GM19328 (cell line): ENCODE results near the gene SCN3A.

Experiments used
- ATAC-seq: cut with Tn5 transposase; IDR thresholded peaks from one replicate; pipeline ENCODE4 v1.9.1; 2021; ENCODE audit warnings: mild to moderate bottlenecking, moderate library complexity; ENCODE audit not compliant: unreplicated experiment

The SCN3A gene

DNA sequence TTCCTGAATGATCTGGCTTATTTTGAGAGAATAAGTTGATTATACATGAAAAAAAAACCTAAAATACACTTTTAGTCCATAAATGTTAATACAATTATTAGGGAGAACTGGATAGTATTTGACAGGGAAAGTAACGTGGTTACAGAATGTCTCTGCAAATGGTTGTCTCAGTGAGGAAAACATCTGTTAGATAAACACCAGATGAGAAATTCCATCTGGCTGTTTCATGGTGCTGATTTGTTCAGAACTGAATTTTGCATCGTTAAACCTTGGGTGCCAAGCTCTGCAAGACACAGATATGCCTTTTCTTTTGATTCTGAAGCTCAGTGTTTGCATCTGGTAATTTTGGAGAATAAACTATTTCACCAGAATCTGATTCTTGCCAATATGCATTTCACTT is 90.4 kb downstream of the SCN3A start:
- no peak for ATAC-seq

DNA sequence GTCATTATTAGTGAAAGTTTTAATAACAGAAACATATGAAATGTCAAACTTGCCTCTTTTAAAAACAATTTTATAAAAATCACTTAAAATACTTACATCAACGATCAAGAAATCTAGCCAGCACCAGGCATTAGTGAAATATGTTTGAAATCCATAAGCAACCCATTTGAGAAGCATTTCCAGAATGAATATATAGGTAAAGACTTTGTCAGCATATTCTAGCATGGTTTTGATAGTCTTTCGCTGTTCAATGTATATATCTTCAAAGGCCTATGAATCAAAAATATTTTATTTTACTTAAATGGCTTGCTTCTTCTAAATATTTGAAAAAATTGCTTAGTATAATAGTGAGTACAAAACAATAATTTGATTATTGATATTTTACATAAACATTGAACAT is 91.1 kb downstream of the SCN3A start:
- ATAC-seq = no peak

DNA sequence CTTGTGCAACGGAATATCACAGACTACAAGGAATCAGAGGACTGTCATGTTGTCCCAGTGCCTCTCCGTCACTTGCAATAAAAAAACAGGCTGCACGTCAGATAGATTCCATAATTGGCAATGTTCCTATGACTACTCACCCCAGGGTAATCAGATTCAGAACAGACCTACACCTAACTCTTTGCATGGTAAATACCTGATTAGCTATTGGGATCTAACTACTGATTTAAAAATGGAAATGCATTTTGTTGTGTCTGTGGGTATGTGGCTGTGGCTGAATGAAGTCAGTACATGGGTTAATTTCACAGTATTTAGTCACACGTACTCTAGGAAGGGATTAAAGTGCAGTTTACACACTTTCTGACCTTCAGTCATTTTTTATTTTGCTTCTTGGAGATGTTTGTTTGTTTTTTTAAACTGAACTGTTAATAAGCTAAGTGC is 91.7 kb downstream of the SCN3A start:
- no peak for ATAC-seq

DNA sequence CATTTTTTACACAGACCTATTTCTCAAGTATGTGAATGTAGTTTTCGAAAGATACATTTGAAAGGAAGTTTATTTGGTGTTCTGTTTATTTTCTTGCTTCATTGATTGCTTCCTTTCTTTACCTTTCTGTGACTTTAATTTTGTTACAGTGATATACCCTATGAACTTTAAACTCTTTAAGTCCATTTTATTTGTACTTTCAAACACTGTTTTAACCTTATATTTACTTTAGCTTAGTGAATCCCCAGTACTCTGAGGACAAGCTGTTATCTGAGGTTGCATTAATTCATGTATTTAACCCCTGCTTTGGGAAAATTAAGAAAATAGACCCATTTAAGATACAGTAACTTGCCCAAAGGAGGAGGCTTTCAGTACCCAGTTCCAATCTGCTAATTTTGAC is 93.5 kb downstream of the SCN3A start:
- ATAC-seq = no peak

DNA sequence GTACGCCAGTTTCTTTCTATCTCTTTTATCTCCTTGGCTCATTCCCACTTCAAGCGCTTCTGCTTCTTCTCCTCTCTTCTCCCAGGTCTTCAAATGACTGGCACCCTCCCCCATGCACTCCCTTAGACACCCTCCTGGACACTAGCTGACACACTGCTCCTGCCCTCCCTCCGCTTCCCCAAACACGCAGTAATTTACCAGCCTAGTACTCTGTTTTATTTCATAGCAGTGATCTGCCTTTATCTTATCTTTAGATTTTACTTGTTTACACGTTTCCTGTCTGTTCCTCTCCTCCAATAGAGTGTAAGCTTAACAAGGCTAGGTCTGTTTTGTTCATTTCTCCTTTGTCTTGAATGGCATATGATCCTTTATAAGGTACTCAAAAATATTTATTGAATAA is 93.9 kb downstream of the SCN3A start:
- no peak for ATAC-seq

DNA sequence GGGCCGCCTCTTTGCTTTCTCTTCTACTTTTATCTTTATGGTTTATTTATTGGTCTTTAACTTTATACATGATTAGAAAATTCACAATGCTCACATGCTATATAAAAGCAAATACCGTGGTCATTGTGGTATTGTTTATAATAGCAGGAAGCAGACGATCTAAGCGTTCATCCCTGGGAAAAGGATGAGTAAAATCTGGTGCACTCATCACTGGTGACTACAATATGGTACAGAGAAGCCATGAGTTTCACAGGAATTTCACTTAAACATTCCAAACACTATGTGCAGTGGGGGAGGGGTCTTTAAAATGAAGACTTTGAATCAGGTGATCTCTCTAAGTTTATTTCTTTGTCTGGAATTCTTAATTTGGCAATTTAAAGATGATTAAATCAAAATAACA is 97.9 kb downstream of the SCN3A start:
- no peak for ATAC-seq

DNA sequence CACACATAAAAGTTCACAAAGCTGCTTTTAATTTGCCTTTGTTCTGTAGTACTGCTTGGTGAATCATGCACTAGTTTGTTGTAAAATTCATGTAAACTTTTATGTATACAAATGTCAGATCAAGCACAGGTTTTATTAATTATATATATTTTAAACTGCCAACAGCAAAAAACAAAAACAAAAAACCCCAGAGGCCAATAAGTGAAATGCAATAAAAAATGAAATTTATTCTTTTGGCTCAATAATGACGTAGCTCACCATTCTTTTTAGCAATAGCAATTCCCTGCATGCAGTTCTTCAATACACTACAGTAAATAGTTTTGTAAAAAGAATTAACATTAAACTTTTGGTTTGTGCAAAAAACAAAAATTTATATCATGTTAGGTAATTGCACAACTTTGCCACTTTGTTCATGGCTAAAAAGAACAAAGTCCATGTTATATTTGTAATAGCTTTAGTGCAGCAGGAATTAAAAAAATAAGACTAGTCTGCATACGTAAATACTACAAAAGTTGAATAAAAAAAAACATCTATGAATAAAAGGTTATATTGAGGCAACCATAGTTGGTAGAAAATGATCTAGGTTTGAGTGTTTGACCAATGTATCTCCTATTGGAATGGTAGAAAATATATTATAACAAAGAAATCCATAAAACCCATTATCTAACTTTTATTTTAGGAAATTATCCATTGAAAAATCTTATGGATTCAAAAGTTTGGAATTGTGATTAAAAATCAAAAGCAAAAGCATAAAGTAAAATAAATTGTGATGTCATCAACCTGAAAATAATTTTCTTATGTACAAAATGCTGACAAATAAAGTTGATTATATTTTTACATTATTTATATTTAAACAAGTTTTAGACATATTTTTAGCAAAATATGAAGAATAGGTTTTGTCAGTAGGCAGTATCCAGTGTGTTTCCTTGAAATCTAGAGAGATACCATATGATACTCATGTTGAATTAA is 115.6 kb downstream of the SCN3A start:
- ATAC-seq = no peak

DNA sequence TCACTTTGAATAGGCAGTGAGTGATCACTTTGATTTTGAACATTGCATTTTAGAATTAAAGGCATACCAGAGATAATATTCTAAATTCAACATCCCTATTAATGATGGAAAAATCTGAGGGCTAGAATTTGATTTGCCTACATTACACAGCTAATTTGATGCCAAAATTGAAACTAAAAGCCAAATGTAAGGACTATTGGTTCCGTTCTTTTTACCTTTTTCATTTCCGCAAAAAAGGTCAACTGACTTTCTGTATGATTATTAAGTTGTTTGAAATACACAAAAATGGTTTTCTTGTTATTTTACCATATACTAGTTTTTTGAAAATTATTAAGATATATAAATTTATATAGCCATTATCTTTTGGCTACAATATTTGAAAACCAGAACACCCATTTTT is 117.5 kb downstream of the SCN3A start:
- ATAC-seq = no peak

DNA sequence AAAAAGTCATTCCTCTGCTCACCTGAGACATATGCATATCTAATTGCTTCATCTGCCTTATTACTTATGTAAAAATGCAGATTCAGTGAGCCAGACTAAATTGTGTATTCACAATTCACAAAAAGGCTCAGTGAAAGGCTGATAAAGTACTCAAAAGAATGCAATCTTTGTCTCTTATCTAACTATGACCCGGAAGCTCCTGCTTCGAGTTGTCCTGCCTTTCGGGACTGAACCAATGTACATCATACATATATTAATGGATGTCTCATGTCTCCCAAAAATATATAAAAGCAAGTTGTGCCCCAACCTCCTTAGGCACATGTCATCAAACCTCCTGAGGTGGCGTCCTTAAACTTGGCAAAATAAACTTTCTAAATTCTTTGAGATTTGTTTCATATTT is 120.5 kb downstream of the SCN3A start:
- ATAC-seq = no peak

DNA sequence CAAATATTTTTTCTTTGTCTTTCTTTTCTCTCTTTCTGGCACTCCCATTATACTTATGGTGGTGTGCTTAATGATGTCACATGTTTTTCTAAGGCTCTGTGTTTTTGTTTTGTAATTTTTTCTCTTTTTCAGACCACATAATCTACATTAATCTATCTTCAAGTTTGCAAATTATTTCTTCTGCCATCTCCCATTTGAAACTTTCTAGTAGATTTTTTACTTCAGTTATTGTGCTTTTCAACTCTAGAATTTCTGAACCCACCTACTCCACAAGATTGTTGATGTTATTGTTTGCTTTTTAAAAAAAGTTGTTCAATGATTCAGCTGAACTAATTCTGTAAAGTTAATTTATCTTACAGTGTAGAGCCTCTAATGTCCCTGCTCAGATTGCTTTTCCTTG is 121.4 kb downstream of the SCN3A start:
- ATAC-seq = no peak

DNA sequence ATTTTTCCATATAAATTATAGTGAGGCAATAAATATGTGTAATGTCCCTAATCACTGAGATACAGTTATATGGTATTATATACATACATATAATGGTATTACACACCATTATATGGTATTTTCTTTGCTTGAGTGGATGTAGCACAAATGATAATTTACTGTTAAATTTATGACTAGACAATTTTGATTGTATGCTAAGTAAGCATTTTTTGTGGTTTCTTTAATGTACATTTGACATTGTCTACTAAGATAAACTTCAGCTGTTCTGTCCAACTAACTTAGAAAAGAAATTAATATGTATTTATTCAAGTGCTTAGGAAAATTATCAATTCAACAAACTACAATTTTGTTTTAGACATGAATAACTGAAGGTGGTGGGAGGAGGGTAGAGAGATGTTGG is 122.6 kb downstream of the SCN3A start:
- no peak for ATAC-seq

DNA sequence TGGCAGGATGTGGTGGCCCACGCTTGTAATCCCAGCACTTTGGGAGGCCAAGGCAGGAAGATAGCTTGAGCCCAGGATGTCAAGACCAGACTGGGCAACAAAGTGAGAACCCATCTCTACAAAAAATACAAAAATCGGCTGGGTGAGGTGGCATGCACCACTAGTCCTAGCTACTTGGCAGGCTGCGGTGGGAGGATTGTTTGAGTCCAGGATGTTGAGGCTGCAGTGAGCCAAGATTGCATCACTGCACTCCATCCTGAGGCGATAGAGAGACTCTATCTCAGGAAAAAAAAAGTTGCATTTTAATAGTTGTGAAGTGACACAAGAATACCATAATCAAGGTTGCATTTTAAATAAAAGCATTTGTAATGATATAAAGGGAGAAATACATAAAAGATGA is 124.4 kb downstream of the SCN3A start:
- ATAC-seq = no peak

DNA sequence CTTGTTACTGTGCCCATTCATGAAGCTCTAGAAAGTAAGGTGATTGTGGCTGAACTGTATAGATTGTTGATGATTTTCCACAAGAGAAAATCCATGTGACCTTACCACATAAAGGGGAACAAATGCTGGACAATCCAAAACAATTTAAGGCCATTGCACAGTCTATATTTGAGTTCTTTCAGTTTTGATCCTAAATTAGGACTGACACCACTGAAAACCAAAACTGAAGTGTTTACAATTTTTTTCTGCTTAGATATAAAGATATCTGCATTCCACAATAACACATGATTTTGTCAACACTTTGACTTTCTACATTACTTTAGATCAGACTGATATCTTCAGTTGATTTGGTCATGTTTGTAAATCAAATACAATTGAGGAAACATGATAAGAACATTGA is 124.9 kb downstream of the SCN3A start:
- ATAC-seq = no peak

DNA sequence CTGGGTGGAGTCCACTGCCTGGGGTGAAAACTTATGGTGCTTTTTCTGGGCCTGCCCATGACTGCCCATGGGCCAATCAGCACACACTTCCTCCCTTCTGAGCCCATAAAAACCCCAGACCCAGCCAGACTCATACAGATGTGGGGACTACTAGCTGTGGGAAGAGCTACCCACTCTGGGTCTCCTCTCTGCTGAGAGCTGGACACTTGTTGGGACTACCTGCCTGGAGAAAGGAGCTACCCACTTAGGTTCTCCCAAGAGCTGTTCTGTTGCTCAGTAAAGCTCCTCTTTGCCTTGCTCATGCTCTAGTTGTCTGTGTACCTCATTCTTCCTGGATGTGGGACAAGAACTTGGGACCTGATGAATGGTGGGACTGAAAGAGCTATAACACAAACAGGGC is 129.0 kb downstream of the SCN3A start:
- ATAC-seq = no peak

DNA sequence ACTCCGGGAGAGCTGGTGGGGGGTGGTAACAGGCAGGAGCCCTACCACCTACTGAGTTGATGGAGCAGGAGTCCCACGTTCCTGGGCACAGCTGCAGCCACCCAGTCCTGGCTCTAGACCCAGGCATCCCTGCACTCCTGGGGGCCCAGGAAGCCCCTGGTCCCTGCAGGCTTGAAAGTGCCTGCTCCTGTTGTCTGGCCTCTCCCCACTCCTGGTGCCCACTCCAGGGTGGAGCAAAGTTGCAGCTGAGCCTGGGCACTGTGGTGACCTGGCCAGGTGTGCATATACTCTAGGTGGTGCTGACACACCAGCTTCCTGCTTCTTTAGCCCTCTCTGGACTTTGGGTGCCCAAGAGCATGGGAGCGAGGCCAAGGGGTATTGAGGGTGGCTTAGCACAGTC is 129.5 kb downstream of the SCN3A start:
- ATAC-seq = no peak

DNA sequence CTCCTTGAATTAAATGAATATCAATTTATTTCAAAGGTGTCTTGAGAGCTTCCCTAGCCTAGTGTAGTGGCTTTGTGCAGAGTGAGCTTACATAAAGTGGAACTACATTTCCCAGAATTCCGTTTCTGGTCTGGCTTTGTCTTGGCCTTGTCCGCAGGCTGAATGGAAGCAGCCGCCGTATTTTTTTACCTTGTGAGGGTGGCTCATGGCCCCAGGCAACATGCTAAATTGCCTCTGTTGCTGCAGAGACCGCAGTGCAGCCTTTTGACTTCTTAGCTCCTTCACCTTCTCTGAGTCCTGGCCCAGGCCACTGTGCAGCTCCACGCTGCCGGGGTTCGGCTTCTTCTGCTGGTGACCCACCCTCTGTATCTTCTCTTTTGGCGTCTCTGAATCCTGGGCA is 133.8 kb downstream of the SCN3A start:
- ATAC-seq = no peak

DNA sequence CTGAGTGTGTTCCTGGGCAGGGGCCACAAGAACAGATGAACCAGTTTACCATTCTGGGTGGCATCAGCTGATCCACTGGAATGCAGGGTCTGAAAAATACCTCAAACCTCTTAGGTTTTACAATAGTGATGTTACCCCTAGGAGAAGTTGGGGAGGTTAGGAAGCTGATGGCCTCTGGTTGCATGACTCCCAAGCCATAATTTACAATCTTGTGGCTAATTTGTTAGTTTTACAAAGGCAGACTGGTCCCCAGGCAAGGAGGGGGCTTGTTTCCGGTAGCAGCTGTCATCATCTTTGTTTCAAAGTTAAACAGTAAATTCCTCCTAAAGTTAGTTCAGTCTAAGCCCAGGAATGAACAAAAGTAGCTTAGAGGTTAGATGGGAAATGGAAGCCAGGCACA is 134.7 kb downstream of the SCN3A start:
- no peak for ATAC-seq

DNA sequence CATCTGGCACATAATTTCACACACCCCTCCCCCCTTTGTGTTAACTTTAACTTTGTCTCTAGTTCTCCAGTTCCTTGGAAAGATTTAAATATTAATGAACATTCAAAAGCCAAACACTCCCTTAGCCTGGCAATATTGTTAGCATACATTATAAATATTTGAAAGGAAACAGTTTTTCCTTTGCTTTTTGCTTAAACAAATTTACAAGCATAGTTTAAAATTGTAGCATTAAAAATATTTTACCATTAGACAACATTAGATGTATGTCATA is 135.4 kb downstream of the SCN3A start:
- no peak for ATAC-seq

DNA sequence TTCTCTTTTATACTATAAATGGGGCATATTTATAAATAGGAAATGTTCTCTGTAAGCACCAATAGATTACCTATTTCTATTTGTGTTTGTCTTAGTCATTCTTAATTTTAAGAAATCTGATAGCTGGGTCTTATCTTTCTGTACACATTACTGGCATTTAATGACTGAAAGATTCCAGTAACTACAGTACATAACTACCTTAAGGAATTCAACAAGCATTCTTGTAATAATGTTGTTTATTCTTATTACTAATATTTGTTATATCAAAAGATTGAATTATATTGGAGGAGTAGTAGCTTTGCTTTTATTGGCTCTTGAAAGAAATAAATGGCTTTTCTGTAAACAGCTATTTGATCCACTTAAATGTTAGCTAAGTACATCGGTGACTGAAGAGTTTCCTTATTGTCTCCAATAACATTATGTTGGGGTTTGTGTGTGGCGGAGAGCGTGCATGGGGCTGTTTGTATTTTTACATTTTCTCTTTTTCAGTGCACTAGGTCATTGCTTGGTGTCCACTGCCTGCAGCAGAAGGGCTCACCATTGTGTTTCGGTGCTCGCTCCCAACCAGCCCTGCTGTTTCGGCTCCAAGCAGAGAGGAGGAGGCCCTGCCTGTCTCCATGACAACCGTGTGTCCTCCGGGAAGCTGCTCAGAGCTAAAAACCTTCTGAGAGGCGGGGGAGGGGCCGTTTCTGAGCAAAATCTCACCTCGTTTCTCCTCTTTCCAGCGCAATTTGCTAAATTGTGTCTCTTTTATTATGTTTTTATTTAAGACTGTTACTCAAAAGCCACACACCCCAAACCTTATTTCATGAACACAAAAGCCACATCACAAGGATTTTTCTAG is 136.0 kb downstream of the SCN3A start:
- no peak for ATAC-seq

DNA sequence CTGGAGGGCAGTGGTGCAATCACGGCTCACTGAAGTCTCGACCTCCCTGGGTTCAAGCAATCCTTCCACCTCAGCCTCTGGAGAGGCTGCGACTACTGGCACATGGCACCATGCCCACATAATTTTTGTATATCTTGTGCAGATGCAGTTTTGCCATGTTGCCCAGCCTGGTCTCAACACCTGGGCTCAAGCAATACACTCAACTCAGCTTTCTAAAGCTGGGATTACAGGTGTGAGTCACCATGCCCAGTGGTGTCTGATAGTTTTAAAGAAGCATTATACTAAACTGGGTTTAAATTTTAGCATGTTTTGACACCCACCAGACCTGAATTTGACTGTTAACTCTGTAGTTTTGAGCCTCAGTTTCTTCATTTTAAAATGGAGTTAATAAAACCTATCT is 139.1 kb downstream of the SCN3A start:
- no peak for ATAC-seq

DNA sequence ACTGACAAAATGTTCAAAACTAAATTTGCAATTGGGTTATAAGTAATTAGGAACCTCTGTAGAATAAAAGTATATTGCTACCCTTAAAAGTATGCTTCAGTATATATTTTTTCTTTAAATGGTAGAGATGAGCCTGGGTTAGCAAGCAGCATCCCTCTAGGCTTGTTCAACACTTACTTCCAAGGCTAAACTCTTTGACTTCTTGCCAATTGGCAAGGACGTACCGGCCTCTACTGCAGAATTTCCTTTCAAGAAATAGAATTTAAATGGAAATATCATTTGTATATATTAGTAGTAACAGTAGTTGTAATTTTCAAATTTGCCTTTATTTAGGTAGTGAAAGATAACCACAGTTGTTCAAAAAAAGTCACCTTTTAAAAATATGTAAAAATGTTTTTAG is 143.4 kb downstream of the SCN3A start:
- no peak for ATAC-seq
